Hepatocyte (in vitro differentiated cells): ENCODE data around the gene MIA. TPM values are rescaled to one million over a fixed set of nuclear protein-coding genes. Genes with fewer than 3 reads are reported as not detected.

Experiments
- DNase-seq: peaks from one replicate; pipeline ENCODE4 v3.0.0-alpha.2; 2016; ENCODE audit warnings: low spot score
- H2AFZ ChIP-seq: fragments of 200-600 bp; sonication (generic); 2 replicates; pipeline ENCODE4 v1.6.0; 2016; ENCODE audit warnings: antibody characterized with exemption, mild to moderate bottlenecking
- H3K27ac ChIP-seq: fragments of 200-600 bp; sonication (generic); 2 replicates; pipeline ENCODE4 v1.5.1; 2016; ENCODE audit warnings: mild to moderate bottlenecking
- H3K27me3 ChIP-seq: fragments of 200-600 bp; sonication (generic); 2 replicates; pipeline ENCODE4 v1.6.1; 2016
- H3K36me3 ChIP-seq: fragments of 200-600 bp; sonication (generic); replicated peaks from 2 replicates; pipeline ENCODE4 v1.5.1; 2016; ENCODE audit warnings: low read depth; ENCODE audit not compliant: insufficient read depth
- H3K4me1 ChIP-seq: fragments of 200-600 bp; sonication (generic); 2 replicates; pipeline ENCODE4 v1.5.1; 2016; ENCODE audit warnings: mild to moderate bottlenecking, moderate library complexity; ENCODE audit not compliant: insufficient read depth
- H3K4me2 ChIP-seq: fragments of 200-600 bp; sonication (generic); 2 replicates; pipeline ENCODE4 v1.6.0; 2016
- H3K4me3 ChIP-seq: fragments of 200-600 bp; sonication (generic); 2 replicates; pipeline ENCODE4 v1.5.1; 2016; ENCODE audit warnings: mild to moderate bottlenecking
- H3K79me2 ChIP-seq: fragments of 200-600 bp; sonication (generic); 2 replicates; pipeline ENCODE4 v1.6.0; 2017; ENCODE audit warnings: mild to moderate bottlenecking
- H3K9me2 ChIP-seq: fragments of 200-600 bp; sonication (generic); replicated peaks from 2 replicates; pipeline ENCODE4 v1.6.0; 2017; ENCODE audit warnings: mild to moderate bottlenecking; ENCODE audit not compliant: insufficient read depth
- H3K9me3 ChIP-seq: fragments of 200-600 bp; sonication (generic); 2 replicates; pipeline ENCODE4 v1.5.1; 2016; ENCODE audit warnings: low read depth, mild to moderate bottlenecking
- H4K20me1 ChIP-seq: fragments of 200-600 bp; sonication (generic); 2 replicates; pipeline ENCODE4 v1.6.0; 2016; ENCODE audit warnings: mild to moderate bottlenecking; ENCODE audit not compliant: insufficient read depth, poor library complexity, severe bottlenecking
- CTCF ChIP-seq: fragments of 200-600 bp; sonication (generic); IDR thresholded peaks from 2 replicates; pipeline ENCODE4 v1.5.1; 2016; ENCODE audit warnings: antibody characterized with exemption, mild to moderate bottlenecking; ENCODE audit not compliant: poor library complexity
- EZH2 ChIP-seq: fragments of 200-600 bp; sonication (generic); IDR thresholded peaks from 2 replicates; pipeline ENCODE4 v1.6.1; 2016; ENCODE audit warnings: antibody characterized with exemption, mild to moderate bottlenecking, borderline replicate concordance
- EZH2phosphoT487 ChIP-seq: fragments of 200-600 bp; sonication (generic); IDR thresholded peaks from one replicate; pipeline ENCODE4 v1.6.1; 2018; ENCODE audit warnings: antibody characterized with exemption, mild to moderate bottlenecking, low read depth, moderate library complexity; ENCODE audit not compliant: unreplicated experiment, severe bottlenecking
- WGBS: methylation state at CpG from one replicate; pipeline ENCODE4 v1.1.6; 2016; ENCODE audit warnings: low lambda C conversion rate; ENCODE audit errors: missing lambda C conversion rate; 5-methylcytosine and 5-hydroxymethylcytosine counted together
- polyA plus RNA-seq: library from polyadenylated mRNA; unstranded; fragments of >200 nt; fragmentation: Nextera tagmentation; extraction: Ambion mirVana; gene quantifications from 2 replicates; pipeline ENCODE4 v1.2.1, GENCODE V29; 2016
- total RNA-seq: library from RNA; depleted of rRNA; stranded (reverse); fragments of >200 nt; gene quantifications from 2 replicates; pipeline ENCODE4 v1.2.3, GENCODE V29; 2014

Gene MIA
- total and polyA plus RNA-seq, 2 experiments from 2014 or later, result 0.86 TPM; not detected in 1

DNA sequence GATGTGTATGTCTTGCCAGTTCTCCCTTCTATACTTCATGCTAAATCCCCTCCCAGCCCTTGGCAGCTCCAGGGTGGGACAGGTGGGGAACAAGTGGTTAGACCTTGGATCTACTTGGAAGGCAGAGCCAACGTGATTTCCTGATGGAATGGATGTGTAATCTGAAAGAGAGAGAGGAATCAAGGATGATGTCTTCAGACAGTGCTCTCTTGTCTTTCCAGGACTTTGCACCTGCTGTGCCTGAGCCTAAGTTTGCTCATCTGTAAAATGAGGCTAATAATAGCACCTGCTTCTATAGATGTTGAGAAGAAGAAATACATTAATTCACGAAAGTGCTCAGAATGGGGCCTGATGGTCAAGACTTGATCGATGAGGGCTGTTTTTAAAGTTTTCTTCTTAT lies 16.7 kb downstream of the MIA start:
- Histone ChIP-seq H3K4me2 (peak overlapping the region; percentile 6), H3K27me3 (no peaks in the 10 kb centered on the region), H3K79me2 (no peaks in the 10 kb centered on the region), H3K36me3 (no peaks in the 10 kb centered on the region), H3K9me3 (no peaks in the 10 kb centered on the region), H3K9me2 (no peaks in the 10 kb centered on the region), H3K4me3 (no peak overlapping the region), H4K20me1 (no peaks in the 10 kb centered on the region), H2AFZ (no peak overlapping the region), H3K27ac (peak overlapping the region; percentile 74), H3K4me1 (peaks cover 11% of the 10 kb centered on the region)
- no peak for DNase-seq
- no peak for TF ChIP-seq EZH2phosphoT487
- TF ChIP-seq CTCF, result no peak
- no peak for TF ChIP-seq EZH2
- 80% methylated on average over 3 of the region's 3 CpGs for WGBS

DNA sequence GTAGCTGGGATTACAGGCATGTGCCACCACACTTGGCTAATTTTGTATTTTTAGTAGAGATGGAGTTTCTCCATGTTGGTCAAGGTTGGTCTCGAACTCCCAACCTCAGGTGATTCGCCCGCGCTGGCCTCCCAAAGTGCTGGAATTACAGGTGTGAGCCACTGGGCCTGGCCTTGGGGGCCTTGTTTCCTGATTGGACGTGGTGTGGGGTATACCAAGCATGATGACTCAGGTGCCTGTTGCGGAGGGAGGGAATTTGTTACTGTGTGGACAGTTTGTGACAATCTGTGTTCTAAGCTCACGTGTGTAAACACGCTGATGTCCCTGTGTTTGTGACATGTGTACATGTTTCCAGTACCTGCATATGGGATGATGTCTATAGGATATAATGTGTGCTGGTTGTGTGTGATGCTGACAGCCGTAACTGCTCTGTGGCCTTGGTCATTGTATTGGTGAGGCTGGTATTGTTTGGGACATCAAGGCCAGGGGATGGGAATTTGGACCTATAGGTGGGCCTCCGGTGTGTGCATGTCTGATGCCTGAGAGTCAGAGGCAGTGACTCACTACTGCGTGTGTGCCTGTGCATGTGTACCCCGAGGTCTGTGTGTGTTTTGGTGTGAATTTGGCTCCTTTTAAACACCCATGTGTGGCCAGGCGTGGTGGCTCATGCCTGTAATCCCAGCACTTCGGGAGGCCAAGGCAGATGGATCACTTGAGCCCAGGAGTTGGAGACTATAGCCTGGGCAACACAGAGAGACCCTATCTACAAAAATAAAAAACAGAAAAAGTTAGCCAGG lies 22.0 kb downstream of the MIA start:
- Histone ChIP-seq H3K9me2 (no peaks in the 10 kb centered on the region), H3K4me2 (peak overlapping the region; percentile 75), H4K20me1 (peaks cover 26% of the 10 kb centered on the region), H3K27me3 (no peaks in the 10 kb centered on the region), H3K79me2 (peaks cover 33% of the 10 kb centered on the region), H3K36me3 (no peaks in the 10 kb centered on the region), H3K9me3 (no peaks in the 10 kb centered on the region), H3K27ac (peak overlapping the region; percentile 90), H2AFZ (no peak overlapping the region), H3K4me1 (peaks cover 31% of the 10 kb centered on the region), H3K4me3 (no peak overlapping the region)
- TF ChIP-seq EZH2 (no peak), CTCF (no peak), EZH2phosphoT487 (no peak)
- WGBS, result 97% methylated on average over 14 of the region's 14 CpGs
- DNase-seq, result peak; percentile 7

DNA sequence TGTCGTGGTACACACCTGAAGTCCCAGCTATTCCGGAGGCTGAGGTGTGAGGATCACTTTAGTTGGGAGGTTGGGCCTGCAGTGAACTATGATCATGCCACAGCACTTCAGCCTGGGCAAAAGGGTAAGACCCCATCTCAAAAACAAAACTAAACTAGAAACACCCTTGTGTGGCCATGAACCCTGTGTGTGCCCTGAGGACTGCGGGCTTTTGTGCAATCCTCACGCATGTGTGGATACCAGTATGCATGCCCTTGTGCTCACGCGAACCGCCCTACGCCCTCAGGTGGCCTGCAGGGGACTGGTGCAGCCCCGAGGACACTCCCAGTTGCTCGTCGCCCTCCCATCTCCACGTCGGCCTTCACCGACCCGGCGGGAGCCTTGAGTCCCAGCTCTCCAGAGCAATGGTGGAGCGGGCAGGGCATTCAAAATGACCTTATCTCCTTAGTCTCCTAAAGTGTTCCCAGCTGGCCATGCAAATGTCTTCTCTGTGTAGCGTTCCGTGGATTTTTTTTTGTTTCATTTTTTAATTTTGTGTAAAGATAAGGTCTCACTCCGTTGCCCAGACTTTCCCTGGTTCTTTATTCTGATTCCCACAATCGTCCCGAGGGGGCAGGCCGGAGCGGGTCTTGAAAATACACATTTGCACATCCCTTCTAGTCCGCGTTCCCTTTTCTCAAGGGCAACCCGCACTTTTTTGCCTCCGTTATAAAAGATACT lies 22.8 kb downstream of the MIA start:
- H3K4me1 ChIP-seq, result peaks cover 34% of the 10 kb centered on the region
- no peaks in the 10 kb centered on the region for H3K9me2 ChIP-seq
- no peaks in the 10 kb centered on the region for H3K9me3 ChIP-seq
- TF ChIP-seq EZH2 (no peak), CTCF (peak; percentile 38)
- no peaks in the 10 kb centered on the region for H3K27me3 ChIP-seq
- peak overlapping the region; percentile 46 for H2AFZ ChIP-seq
- H3K27ac ChIP-seq, result peak overlapping the region; percentile 90
- H3K36me3 ChIP-seq, result no peaks in the 10 kb centered on the region
- WGBS, result 10% methylated on average over 28 of the region's 28 CpGs
- H3K79me2 ChIP-seq, result peaks cover 40% of the 10 kb centered on the region
- peak overlapping the region; percentile 18 for H3K4me3 ChIP-seq
- peak overlapping the region; percentile 75 for H3K4me2 ChIP-seq
- H4K20me1 ChIP-seq, result peaks cover 34% of the 10 kb centered on the region
- peak; percentile 91 for DNase-seq
